HepG2 (cell line): ENCODE data around the gene NME1. TPM values are rescaled to one million over a fixed set of nuclear protein-coding genes. Genes with fewer than 3 reads are reported as not detected.

ENCODE experiments used
- AHR ChIP-seq: IDR thresholded peaks from 2 replicates; pipeline ENCODE4 v1.6.1; 2018; ENCODE audit warnings: missing genetic modification reagents, missing compliant biosample characterization
- EP300 ChIP-seq, 3 experiments: sonication (generic) in 1 of 3; formaldehyde crosslinking in 1 of 3; IDR thresholded peaks; 2 replicates each; pipeline versions ENCODE4 v1.5.1 to v1.6.1; 2011 to 2020; ENCODE audit warnings: low read depth in 2 of 3, low read length in 2 of 3, borderline replicate concordance in 1 of 3, improper control_type of control experiment in 1 of 3, mild to moderate bottlenecking in 1 of 3, missing genetic modification reagents in 1 of 3, moderate library complexity in 1 of 3
- FOXP1 ChIP-seq, 2 experiments: fragments of 450-650 bp in 1 of 2; IDR thresholded peaks; 2 replicates each; pipeline ENCODE4 v1.6.1; 2017 to 2018; ENCODE audit warnings: antibody characterized with exemption in 1 of 2
- GABPB1 ChIP-seq: IDR thresholded peaks from 2 replicates; pipeline ENCODE4 v1.6.1; 2016; ENCODE audit warnings: mild to moderate bottlenecking, missing genetic modification reagents, moderate library complexity, missing compliant biosample characterization
- GTF3A ChIP-seq: sonication (generic); formaldehyde crosslinking; conservative IDR thresholded peaks from 2 replicates; pipeline ENCODE4 v1.4.0; 2020; ENCODE audit warnings: mild to moderate bottlenecking, missing genetic modification reagents
- HDAC2 ChIP-seq: sonication (generic); formaldehyde crosslinking; IDR thresholded peaks from 2 replicates; pipeline ENCODE4 v1.4.0; 2020; ENCODE audit warnings: missing genetic modification reagents
- KDM5B ChIP-seq: sonication (generic); formaldehyde crosslinking; IDR thresholded peaks from 2 replicates; pipeline ENCODE4 v1.4.0; 2020; ENCODE audit warnings: missing genetic modification reagents, mild to moderate bottlenecking, borderline replicate concordance
- MED8 ChIP-seq: sonication (generic); formaldehyde crosslinking; IDR thresholded peaks from 2 replicates; pipeline ENCODE4 v1.8.1; 2023; ENCODE audit warnings: mild to moderate bottlenecking, missing genetic modification reagents; ENCODE audit not compliant: insufficient replicate concordance
- MIER2 ChIP-seq: IDR thresholded peaks from 2 replicates; pipeline ENCODE4 v1.6.1; 2016; ENCODE audit warnings: missing biosample characterization, missing genetic modification reagents
- NR2F2 ChIP-seq: IDR thresholded peaks from 2 replicates; pipeline ENCODE4 v1.6.1; 2012; ENCODE audit warnings: low read depth, inconsistent platforms, borderline replicate concordance
- SALL2 ChIP-seq: sonication (generic); formaldehyde crosslinking; IDR thresholded peaks from 2 replicates; pipeline ENCODE4 v1.8.1; 2023; ENCODE audit warnings: mild to moderate bottlenecking, missing genetic modification reagents, inconsistent platforms
- SRF ChIP-seq: IDR thresholded peaks from 2 replicates; pipeline ENCODE4 v1.6.1; 2011; ENCODE audit warnings: mild to moderate bottlenecking, low read depth, low read length, moderate library complexity
- ZFP36 ChIP-seq: fragments of 150-350 bp; IDR thresholded peaks from 2 replicates; pipeline ENCODE4 v1.6.1; 2018; ENCODE audit warnings: borderline replicate concordance, low read length, low read depth; ENCODE audit not compliant: partially characterized antibody
- ZNF232 ChIP-seq: sonication (generic); formaldehyde crosslinking; IDR thresholded peaks from 2 replicates; pipeline ENCODE4 v1.4.0; 2020; ENCODE audit warnings: missing genetic modification reagents, borderline replicate concordance
- ZNF432 ChIP-seq: sonication (generic); formaldehyde crosslinking; IDR thresholded peaks from 2 replicates; pipeline ENCODE4 v1.5.0; 2020; ENCODE audit warnings: missing genetic modification reagents, mild to moderate bottlenecking, borderline replicate concordance
- ZNF781 ChIP-seq: sonication (generic); formaldehyde crosslinking; IDR thresholded peaks from 2 replicates; pipeline ENCODE4 v1.5.1; 2020; ENCODE audit warnings: borderline replicate concordance, mild to moderate bottlenecking, missing genetic modification reagents; ENCODE audit errors: not compliant biosample characterization
- ZNF792 ChIP-seq: IDR thresholded peaks from 2 replicates; pipeline ENCODE4 v1.6.1; 2016
- ZNF816 ChIP-seq: sonication (generic); formaldehyde crosslinking; IDR thresholded peaks from 2 replicates; pipeline ENCODE4 v1.8.0; 2022; ENCODE audit warnings: missing genetic modification reagents, mild to moderate bottlenecking, borderline replicate concordance
- ZNF839 ChIP-seq: sonication (generic); formaldehyde crosslinking; IDR thresholded peaks from 2 replicates; pipeline ENCODE4 v1.4.0; 2020; ENCODE audit warnings: missing genetic modification reagents, mild to moderate bottlenecking, borderline replicate concordance
- polyA plus RNA-seq, 8 experiments: library from polyadenylated mRNA; depleted of rRNA in 3 of 8; stranded (reverse) in 7 of 8; unstranded in 1 of 8; fragments of >200 nt; fragmentation: Illumina TruSeq in 4 of 8; extraction: Trizol in 4 of 8; gene quantifications; 2 replicates each; pipeline versions ENCODE4 v1.2.1 to v1.2.3, GENCODE V29; 2011 to 2016; ENCODE audit warnings: low read depth in 4 of 8, missing spikeins in 1 of 8, mixed read lengths in 1 of 8; ENCODE audit not compliant: insufficient read depth in 1 of 8
- total RNA-seq, 5 experiments: library from RNA; depleted of rRNA; stranded (reverse); fragments of >200 nt; fragmentation: Illumina TruSeq; extraction: Trizol; gene quantifications; 2 replicates each; pipeline ENCODE4 v1.2.3, GENCODE V29; 2016; ENCODE audit warnings: low read depth in 1 of 5
- TF ChIP-seq, protein P1 (sequence below), 2 experiments: IDR thresholded peaks; 2 replicates each; pipeline ENCODE4 v1.6.1; 2011 to 2012; ENCODE audit warnings: low read length in 2 of 2, borderline replicate concordance in 1 of 2, low read depth in 1 of 2, mild to moderate bottlenecking in 1 of 2, moderate library complexity in 1 of 2
- TF ChIP-seq, protein P2 (sequence below): IDR thresholded peaks from 2 replicates; pipeline ENCODE4 v1.6.1; 2012; ENCODE audit warnings: inconsistent platforms
- TF ChIP-seq, protein P3 (sequence below): sonication (generic); formaldehyde crosslinking; IDR thresholded peaks from 2 replicates; pipeline ENCODE4 v1.5.0; 2020; ENCODE audit warnings: missing genetic modification reagents, mild to moderate bottlenecking, borderline replicate concordance
- TF ChIP-seq, protein P4 (sequence below): sonication (generic); formaldehyde crosslinking; IDR thresholded peaks from 2 replicates; pipeline ENCODE4 v1.4.0; 2020; ENCODE audit warnings: mild to moderate bottlenecking, missing genetic modification reagents

Gene NME1
- total and polyA plus RNA-seq, 2 of the 13 experiments (the other 11 are each of a cell fraction or from before 2014, with no cell fraction given), result 295 to 516 TPM

DNA sequence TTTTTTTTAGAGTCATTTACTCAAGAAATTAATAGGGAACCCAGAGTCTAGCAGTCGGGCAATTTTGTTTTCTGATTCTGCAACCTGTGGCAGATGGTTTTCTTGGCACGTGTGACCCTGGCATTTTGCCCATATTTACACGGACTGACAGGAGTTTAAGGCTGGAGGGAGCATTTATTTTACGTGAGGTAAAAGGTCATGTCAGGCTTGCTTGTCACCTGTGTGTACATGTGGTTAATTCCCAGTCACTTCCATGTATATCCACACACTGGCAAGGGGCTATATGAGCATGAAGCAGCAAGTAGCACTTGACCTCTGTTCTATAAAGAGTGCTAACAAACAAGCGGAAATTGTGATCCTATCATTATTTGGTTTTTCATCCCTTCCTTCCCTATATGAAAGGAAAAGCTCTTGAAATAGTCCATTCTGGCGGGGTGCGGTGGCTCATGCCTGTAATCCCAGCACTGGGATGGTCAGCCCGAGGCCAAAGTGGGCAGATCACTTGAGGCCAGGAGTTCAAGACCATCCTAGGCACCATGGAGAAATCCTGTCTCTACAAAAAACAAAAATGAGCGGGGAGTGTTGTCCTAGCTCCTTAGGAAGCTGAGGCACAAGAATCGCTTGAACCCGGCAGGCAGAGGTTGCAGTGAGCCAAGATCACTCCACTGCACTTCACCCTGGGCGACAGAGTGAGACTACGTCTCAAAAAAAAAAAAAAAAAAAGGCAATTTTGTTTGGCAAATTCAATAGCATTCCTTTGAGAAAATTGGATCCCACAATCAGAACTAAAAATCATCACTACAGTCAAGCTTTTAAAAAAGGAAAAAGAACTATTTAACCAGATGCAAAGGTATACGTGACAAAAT, 34.8 kb upstream of the NME1 start (continued):
- TF ChIP-seq, protein P1, sequence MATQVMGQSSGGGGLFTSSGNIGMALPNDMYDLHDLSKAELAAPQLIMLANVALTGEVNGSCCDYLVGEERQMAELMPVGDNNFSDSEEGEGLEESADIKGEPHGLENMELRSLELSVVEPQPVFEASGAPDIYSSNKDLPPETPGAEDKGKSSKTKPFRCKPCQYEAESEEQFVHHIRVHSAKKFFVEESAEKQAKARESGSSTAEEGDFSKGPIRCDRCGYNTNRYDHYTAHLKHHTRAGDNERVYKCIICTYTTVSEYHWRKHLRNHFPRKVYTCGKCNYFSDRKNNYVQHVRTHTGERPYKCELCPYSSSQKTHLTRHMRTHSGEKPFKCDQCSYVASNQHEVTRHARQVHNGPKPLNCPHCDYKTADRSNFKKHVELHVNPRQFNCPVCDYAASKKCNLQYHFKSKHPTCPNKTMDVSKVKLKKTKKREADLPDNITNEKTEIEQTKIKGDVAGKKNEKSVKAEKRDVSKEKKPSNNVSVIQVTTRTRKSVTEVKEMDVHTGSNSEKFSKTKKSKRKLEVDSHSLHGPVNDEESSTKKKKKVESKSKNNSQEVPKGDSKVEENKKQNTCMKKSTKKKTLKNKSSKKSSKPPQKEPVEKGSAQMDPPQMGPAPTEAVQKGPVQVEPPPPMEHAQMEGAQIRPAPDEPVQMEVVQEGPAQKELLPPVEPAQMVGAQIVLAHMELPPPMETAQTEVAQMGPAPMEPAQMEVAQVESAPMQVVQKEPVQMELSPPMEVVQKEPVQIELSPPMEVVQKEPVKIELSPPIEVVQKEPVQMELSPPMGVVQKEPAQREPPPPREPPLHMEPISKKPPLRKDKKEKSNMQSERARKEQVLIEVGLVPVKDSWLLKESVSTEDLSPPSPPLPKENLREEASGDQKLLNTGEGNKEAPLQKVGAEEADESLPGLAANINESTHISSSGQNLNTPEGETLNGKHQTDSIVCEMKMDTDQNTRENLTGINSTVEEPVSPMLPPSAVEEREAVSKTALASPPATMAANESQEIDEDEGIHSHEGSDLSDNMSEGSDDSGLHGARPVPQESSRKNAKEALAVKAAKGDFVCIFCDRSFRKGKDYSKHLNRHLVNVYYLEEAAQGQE (IDR thresholded peaks at IDR 0.05; ENCODE audit: borderline replicate concordance in 1 of 2, low read depth in 1 of 2, low read length in 2 of 2), result 0 out of 4 replicates have a peak, but pooled peaks of 1 of the 2 experiments have one; percentile 6
- TF ChIP-seq KDM5B (CRISPR knock-in tag), result no peak
- no peak for TF ChIP-seq ZNF432 (CRISPR knock-in tag)
- no peak for TF ChIP-seq ZNF839
- TF ChIP-seq ZFP36, result no peak
- TF ChIP-seq ZNF232 (CRISPR knock-in tag), result no peak
- no peak for TF ChIP-seq SALL2 (CRISPR knock-in tag)
- TF ChIP-seq ZNF781 (CRISPR knock-in tag), result no peak
- TF ChIP-seq EP300 (IDR thresholded peaks at IDR 0.05; ENCODE audit: low read depth in 2 of 2, low read length in 2 of 2), result no peak
- TF ChIP-seq EP300 (CRISPR knock-in tag; IDR thresholded peaks at IDR 0.05; ENCODE audit: borderline replicate concordance), result no peak
- peak; percentile 51 for TF ChIP-seq NR2F2
- TF ChIP-seq, protein P2, sequence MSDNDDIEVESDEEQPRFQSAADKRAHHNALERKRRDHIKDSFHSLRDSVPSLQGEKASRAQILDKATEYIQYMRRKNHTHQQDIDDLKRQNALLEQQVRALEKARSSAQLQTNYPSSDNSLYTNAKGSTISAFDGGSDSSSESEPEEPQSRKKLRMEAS, result peak; percentile 80
- no peak for TF ChIP-seq FOXP1 (IDR thresholded peaks at IDR 0.05)
- no peak; the same call in 1 of the 2 replicates for TF ChIP-seq FOXP1 (CRISPR knock-in tag; IDR thresholded peaks at IDR 0.05)
- 0 out of 2 replicates have a peak, but pooled peaks have one; percentile 19 for TF ChIP-seq ZNF792 (CRISPR knock-in tag)
- no peak for TF ChIP-seq GTF3A (CRISPR knock-in tag)
- TF ChIP-seq ZNF816 (CRISPR knock-in tag), result no peak
- no peak for TF ChIP-seq SRF
- TF ChIP-seq MIER2 (CRISPR knock-in tag), result no peak
- TF ChIP-seq, protein P3, sequence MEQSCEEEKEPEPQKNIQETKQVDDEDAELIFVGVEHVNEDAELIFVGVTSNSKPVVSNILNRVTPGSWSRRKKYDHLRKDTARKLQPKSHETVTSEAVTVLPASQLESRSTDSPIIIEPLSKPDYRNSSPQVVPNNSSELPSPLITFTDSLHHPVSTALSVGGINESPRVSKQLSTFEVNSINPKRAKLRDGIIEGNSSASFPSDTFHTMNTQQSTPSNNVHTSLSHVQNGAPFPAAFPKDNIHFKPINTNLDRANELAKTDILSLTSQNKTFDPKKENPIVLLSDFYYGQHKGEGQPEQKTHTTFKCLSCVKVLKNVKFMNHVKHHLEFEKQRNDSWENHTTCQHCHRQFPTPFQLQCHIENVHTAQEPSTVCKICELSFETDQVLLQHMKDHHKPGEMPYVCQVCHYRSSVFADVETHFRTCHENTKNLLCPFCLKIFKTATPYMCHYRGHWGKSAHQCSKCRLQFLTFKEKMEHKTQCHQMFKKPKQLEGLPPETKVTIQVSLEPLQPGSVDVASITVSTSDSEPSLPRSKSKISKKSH (CRISPR knock-in tag), result no peak
- TF ChIP-seq, protein P4, sequence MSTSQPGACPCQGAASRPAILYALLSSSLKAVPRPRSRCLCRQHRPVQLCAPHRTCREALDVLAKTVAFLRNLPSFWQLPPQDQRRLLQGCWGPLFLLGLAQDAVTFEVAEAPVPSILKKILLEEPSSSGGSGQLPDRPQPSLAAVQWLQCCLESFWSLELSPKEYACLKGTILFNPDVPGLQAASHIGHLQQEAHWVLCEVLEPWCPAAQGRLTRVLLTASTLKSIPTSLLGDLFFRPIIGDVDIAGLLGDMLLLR (CRISPR knock-in tag), result no peak; the same call in 1 of the 2 replicates
- no peak for TF ChIP-seq HDAC2 (CRISPR knock-in tag)
- TF ChIP-seq GABPB1 (CRISPR knock-in tag), result no peak
- no peak for TF ChIP-seq MED8 (CRISPR knock-in tag)
- TF ChIP-seq AHR, result no peak
